Right atrium auricular region (tissue), 2 donors: ENCODE data around the gene ZNF189. TPM values are rescaled to one million over a fixed set of nuclear protein-coding genes. Genes with fewer than 3 reads are reported as not detected.

Experiments used
- DNase-seq: peaks from one replicate; pipeline ENCODE4 v3.0.0-alpha.2; 2019; ENCODE audit warnings: low spot score
- H3K27ac ChIP-seq, 2 donors: fragments of 200-600 bp; sonication (generic); 1 replicate in 1 of 2; 2 replicates in 1 of 2; pipeline ENCODE4 v1.5.1; 2016 to 2019
- H3K27me3 ChIP-seq, 2 donors: fragments of 200-600 bp; sonication (generic); one replicate each; pipeline versions ENCODE4 v1.5.1 to v1.6.0; 2017 to 2019
- H3K36me3 ChIP-seq: fragments of 200-600 bp; sonication (generic); one replicate; pipeline ENCODE4 v1.5.1; 2016
- H3K4me1 ChIP-seq, 2 donors: fragments of 200-600 bp; sonication (generic); one replicate each; pipeline versions ENCODE4 v1.5.1 to v1.6.0; 2017 to 2019
- H3K4me3 ChIP-seq, 2 donors: fragments of 200-600 bp; sonication (generic); 1 replicate in 1 of 2; 2 replicates in 1 of 2; pipeline ENCODE4 v1.5.1; 2017 to 2019; ENCODE audit warnings: mild to moderate bottlenecking in 1 of 2, moderate library complexity in 1 of 2
- H3K9me3 ChIP-seq, 2 donors: fragments of 200-600 bp; sonication (generic); one replicate each; pipeline ENCODE4 v1.5.1; 2019
- total RNA-seq, 2 donors: library from RNA; depleted of rRNA; stranded (reverse); fragments of >200 nt; gene quantifications; one replicate each; pipeline ENCODE4 v1.1.0, GENCODE V29; 2016
- TF ChIP-seq, protein P1 (sequence below), 2 donors: fragments of 200-600 bp; sonication (generic); IDR thresholded peaks; one replicate each; pipeline ENCODE4 v1.5.1; 2019; ENCODE audit warnings: antibody characterized with exemption in 2 of 2

Gene ZNF189
- total RNA-seq, 2 donors from 2014 or later = 20.2 to 22.1 TPM

GRCh38 chr9:101393135-101393534 lies 5.5 kb upstream of the ZNF189 start:
- Histone ChIP-seq H3K27me3 (no peaks in the 10 kb centered on the region), H3K36me3 (peaks cover 19% of the 10 kb centered on the region), H3K4me3 (no peak overlapping the region), H3K4me1 (peaks cover 0 to 22% of the 10 kb centered on the region in 2 donors), H3K27ac (no peak overlapping the region), H3K9me3 (peaks cover 0 to 12% of the 10 kb centered on the region in 2 donors)
- DNase-seq = no peak
- TF ChIP-seq, protein P1, sequence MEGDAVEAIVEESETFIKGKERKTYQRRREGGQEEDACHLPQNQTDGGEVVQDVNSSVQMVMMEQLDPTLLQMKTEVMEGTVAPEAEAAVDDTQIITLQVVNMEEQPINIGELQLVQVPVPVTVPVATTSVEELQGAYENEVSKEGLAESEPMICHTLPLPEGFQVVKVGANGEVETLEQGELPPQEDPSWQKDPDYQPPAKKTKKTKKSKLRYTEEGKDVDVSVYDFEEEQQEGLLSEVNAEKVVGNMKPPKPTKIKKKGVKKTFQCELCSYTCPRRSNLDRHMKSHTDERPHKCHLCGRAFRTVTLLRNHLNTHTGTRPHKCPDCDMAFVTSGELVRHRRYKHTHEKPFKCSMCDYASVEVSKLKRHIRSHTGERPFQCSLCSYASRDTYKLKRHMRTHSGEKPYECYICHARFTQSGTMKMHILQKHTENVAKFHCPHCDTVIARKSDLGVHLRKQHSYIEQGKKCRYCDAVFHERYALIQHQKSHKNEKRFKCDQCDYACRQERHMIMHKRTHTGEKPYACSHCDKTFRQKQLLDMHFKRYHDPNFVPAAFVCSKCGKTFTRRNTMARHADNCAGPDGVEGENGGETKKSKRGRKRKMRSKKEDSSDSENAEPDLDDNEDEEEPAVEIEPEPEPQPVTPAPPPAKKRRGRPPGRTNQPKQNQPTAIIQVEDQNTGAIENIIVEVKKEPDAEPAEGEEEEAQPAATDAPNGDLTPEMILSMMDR (IDR thresholded peaks at IDR 0.05) = no peak

- Histone ChIP-seq H3K9me3 (peaks cover 0 to 12% of the 10 kb centered on the region in 2 donors), H3K27me3 (no peaks in the 10 kb centered on the region), H3K4me1 (peaks cover 0 to 26% of the 10 kb centered on the region in 2 donors), H3K4me3 (no peak overlapping the region), H3K27ac (no peak overlapping the region), H3K36me3 (peaks cover 6% of the 10 kb centered on the region)
- no peak for DNase-seq
- TF ChIP-seq, protein P1 (IDR thresholded peaks at IDR 0.05) = no peak
Observed at GRCh38 chr9:101394687-101395086, 4.0 kb upstream of the ZNF189 start.

DNA sequence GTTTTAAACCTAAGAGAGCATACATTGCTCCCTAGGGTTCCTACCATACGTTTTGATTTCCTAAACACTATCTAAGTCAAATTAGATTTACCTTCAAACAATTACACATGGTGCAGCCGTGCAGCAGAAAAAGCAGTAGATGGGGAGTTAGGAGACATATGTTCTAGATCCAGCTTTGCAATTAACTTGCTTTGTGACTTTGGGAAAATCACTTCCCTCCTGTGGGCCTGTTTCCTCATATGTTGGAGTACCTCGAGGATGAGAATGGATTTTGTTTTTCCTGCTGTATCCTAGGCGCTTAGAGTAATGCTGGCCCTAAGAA lies 944 bp upstream of the ZNF189 start:
- DNase-seq = no peak
- TF ChIP-seq, protein P1 (IDR thresholded peaks at IDR 0.05) = no peak
- Histone ChIP-seq H3K27me3 (no peaks in the 10 kb centered on the region), H3K9me3 (peaks cover 2 to 19% of the 10 kb centered on the region in 2 donors), H3K4me3 (peak overlapping the region; percentile 75 to 84), H3K4me1 (peaks cover 0 to 40% of the 10 kb centered on the region in 2 donors), H3K36me3 (peaks cover 26% of the 10 kb centered on the region), H3K27ac (peak overlapping the region; percentile 87 to 92)

- peaks cover 40% of the 10 kb centered on the region for H3K36me3 ChIP-seq
Observed at GRCh38 chr9:101398930-101399642, 435 bp downstream of the ZNF189 start.

DNA sequence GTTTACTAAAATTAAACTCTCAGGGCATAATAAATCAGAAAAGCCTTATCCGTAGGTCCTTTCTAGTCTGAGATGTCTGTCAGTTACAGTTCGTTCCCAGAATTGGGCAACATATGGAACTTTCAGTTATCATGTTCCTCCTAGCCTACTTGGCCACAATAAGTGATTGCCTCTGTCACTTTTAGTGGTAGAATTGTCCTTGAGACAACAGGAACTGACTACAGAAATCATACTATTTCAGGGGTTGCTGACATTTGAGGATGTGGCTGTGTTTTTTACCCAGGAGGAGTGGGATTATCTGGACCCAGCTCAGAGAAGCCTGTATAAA lies 956 bp downstream of the ZNF189 start:
- TF ChIP-seq, protein P1 (IDR thresholded peaks at IDR 0.05) = no peak
- no peaks in the 10 kb centered on the region for H3K27me3 ChIP-seq
- peak overlapping the region; percentile 75 to 84 for H3K4me3 ChIP-seq
- H3K36me3 ChIP-seq = peaks cover 45% of the 10 kb centered on the region
- DNase-seq = no peak
- H3K4me1 ChIP-seq = peaks cover 0 to 40% of the 10 kb centered on the region in 2 donors
- H3K9me3 ChIP-seq = peaks cover 3 to 22% of the 10 kb centered on the region in 2 donors
- peak overlapping the region; percentile 87 to 92 for H3K27ac ChIP-seq

More at GRCh38 chr9:101398930-101399642, 435 bp downstream of the ZNF189 start:
- Histone ChIP-seq H3K4me1 (peaks cover 0 to 40% of the 10 kb centered on the region in 2 donors), H3K4me3 (peak overlapping the region; percentile 75 to 84), H3K9me3 (peaks cover 3 to 17% of the 10 kb centered on the region in 2 donors), H3K27me3 (no peaks in the 10 kb centered on the region), H3K27ac (peak overlapping the region; percentile 87 to 92)
- TF ChIP-seq, protein P1 (IDR thresholded peaks at IDR 0.05) = no peak
- DNase-seq = no peak

- TF ChIP-seq, protein P1 (IDR thresholded peaks at IDR 0.05) = no peak
- no peak for DNase-seq
- peaks cover 51% of the 10 kb centered on the region for H3K36me3 ChIP-seq
- peaks cover 3 to 27% of the 10 kb centered on the region in 2 donors for H3K9me3 ChIP-seq
- H3K27me3 ChIP-seq = no peaks in the 10 kb centered on the region
- peaks cover 0 to 40% of the 10 kb centered on the region in 2 donors for H3K4me1 ChIP-seq
- peak overlapping the region; percentile 87 to 92 for H3K27ac ChIP-seq
- H3K4me3 ChIP-seq = peak overlapping the region; percentile 75 to 84
Observed at GRCh38 chr9:101400120-101400519, 1.5 kb downstream of the ZNF189 start.
